NCI-H1105 (cell line): ENCODE data around the gene TRAIP.
"Not testable (repeated sequence)": the region's sequence is repeated elsewhere in the genome, so short reads cannot be mapped to it uniquely, and the experiment has no call there.

Experiments used
- DNase-seq: peaks from one replicate; lab custom pipeline; 2025; lab: John Stamatoyannopoulos, UW

The TRAIP gene

GRCh38 chr3:49856181-49857005, at the start of gene TRAIP:
TRAIP (minus strand) TSS chr3:49856564; CDS start chr3:49856453, 111 bp downstream.
- DNase-seq = peak; percentile 79

- DNase-seq = not testable (repeated sequence)
Observed at GRCh38 chr3:49904448-49904847, 48.1 kb upstream of the TRAIP start.

- DNase-seq = no peak
Observed at GRCh38 chr3:49903451-49904424, 47.4 kb upstream of the TRAIP start, which contains the start of gene MST1R. MST1R (minus strand) TSS chr3:49903873; CDS start chr3:49903609, 264 bp downstream.

- DNase-seq = no peak
Observed at GRCh38 chr3:49902511-49903345, 46.4 kb upstream of the TRAIP start.

GRCh38 chr3:49901366-49902339, 45.3 kb upstream of the TRAIP start:
- DNase-seq = no peak

- DNase-seq = no peak
Observed at GRCh38 chr3:49900491-49901153, 44.3 kb upstream of the TRAIP start.

GRCh38 chr3:49899815-49900214, 43.5 kb upstream of the TRAIP start:
- DNase-seq = no peak

- DNase-seq = no peak
Observed at GRCh38 chr3:49898991-49899390, 42.6 kb upstream of the TRAIP start.

- no peak for DNase-seq
Observed at GRCh38 chr3:49896345-49896744, 40.0 kb upstream of the TRAIP start.

- DNase-seq = no peak
Observed at GRCh38 chr3:49895791-49896190, 39.4 kb upstream of the TRAIP start.

- no peak for DNase-seq
Observed at GRCh38 chr3:49889296-49889695, 32.9 kb upstream of the TRAIP start.

- DNase-seq = no peak
Observed at GRCh38 chr3:49886922-49887265, 30.5 kb upstream of the TRAIP start.

GRCh38 chr3:49883998-49884397, 27.6 kb upstream of the TRAIP start:
- DNase-seq = no peak

- no peak for DNase-seq
Observed at GRCh38 chr3:49882166-49882565, 25.8 kb upstream of the TRAIP start.

GRCh38 chr3:49880581-49881315, 24.4 kb upstream of the TRAIP start:
- DNase-seq = no peak

GRCh38 chr3:49879721-49880120, 23.4 kb upstream of the TRAIP start:
- no peak for DNase-seq

- DNase-seq = no peak
Observed at GRCh38 chr3:49878686-49879085, 22.3 kb upstream of the TRAIP start.

- no peak for DNase-seq
Observed at GRCh38 chr3:49877716-49878115, 21.4 kb upstream of the TRAIP start.

GRCh38 chr3:49876567-49876966, 20.2 kb upstream of the TRAIP start:
- no peak for DNase-seq
